ENCODE data around the gene ARHGAP24.
"Not testable (repeated sequence)": the region's sequence is repeated elsewhere in the genome, so short reads cannot be mapped to it uniquely, and the experiment has no call there.

The ARHGAP24 gene

GRCh38 chr4:85509882-85510631, 35.1 kb downstream of the ARHGAP24 start:
- no peak overlapping the region for H3K4me3 ChIP-seq (ENCODE audit: low read length)
- no peaks in the 10 kb centered on the region for H3K9me3 ChIP-seq (ENCODE audit: control insufficient read depth, low read length)
- no peak overlapping the region for H3K9ac ChIP-seq (ENCODE audit: low read length)
- H3K36me3 ChIP-seq (ENCODE audit: control insufficient read depth, insufficient read depth, low read length): no peaks in the 10 kb centered on the region
- no peaks in the 10 kb centered on the region for H3K27me3 ChIP-seq (ENCODE audit: control insufficient read depth, insufficient read depth, low read length)
- peaks cover 11% of the 10 kb centered on the region for H3K4me1 ChIP-seq (ENCODE audit: control insufficient read depth, insufficient read depth, low read length)

GRCh38 chr4:85510632-85510984, 35.7 kb downstream of the ARHGAP24 start:
- Histone ChIP-seq H3K4me3 (ENCODE audit: low read length) (no peak overlapping the region), H3K9ac (ENCODE audit: low read length) (no peak overlapping the region), H3K4me1 (ENCODE audit: control insufficient read depth, insufficient read depth, low read length) (peaks cover 11% of the 10 kb centered on the region), H3K36me3 (ENCODE audit: control insufficient read depth, insufficient read depth, low read length) (no peaks in the 10 kb centered on the region), H3K27me3 (ENCODE audit: control insufficient read depth, insufficient read depth, low read length) (no peaks in the 10 kb centered on the region), H3K9me3 (ENCODE audit: control insufficient read depth, low read length) (no peaks in the 10 kb centered on the region)

- H3K27me3 ChIP-seq (ENCODE audit: control insufficient read depth, insufficient read depth, low read length): no peaks in the 10 kb centered on the region
- H3K4me3 ChIP-seq (ENCODE audit: low read length): no peak overlapping the region
- H3K9ac ChIP-seq (ENCODE audit: low read length): no peak overlapping the region
- no peaks in the 10 kb centered on the region for H3K36me3 ChIP-seq (ENCODE audit: control insufficient read depth, insufficient read depth, low read length)
- no peaks in the 10 kb centered on the region for H3K9me3 ChIP-seq (ENCODE audit: control insufficient read depth, low read length)
- H3K4me1 ChIP-seq (ENCODE audit: control insufficient read depth, insufficient read depth, low read length): peaks cover 11% of the 10 kb centered on the region
These were observed 37.7 kb downstream of the ARHGAP24 start for GRCh38 chr4:85512446-85513205.

GRCh38 chr4:85514117-85514516, 39.2 kb downstream of the ARHGAP24 start:
- peaks cover 3% of the 10 kb centered on the region for H3K4me1 ChIP-seq (ENCODE audit: control insufficient read depth, insufficient read depth, low read length)
- H3K27me3 ChIP-seq (ENCODE audit: control insufficient read depth, insufficient read depth, low read length): no peaks in the 10 kb centered on the region
- H3K36me3 ChIP-seq (ENCODE audit: control insufficient read depth, insufficient read depth, low read length): no peaks in the 10 kb centered on the region
- H3K9me3 ChIP-seq (ENCODE audit: control insufficient read depth, low read length): no peaks in the 10 kb centered on the region
- peak overlapping the region; percentile 28 for H3K9ac ChIP-seq (ENCODE audit: low read length)
- H3K4me3 ChIP-seq (ENCODE audit: low read length): no peak overlapping the region

GRCh38 chr4:85514783-85515182, 39.8 kb downstream of the ARHGAP24 start:
- H3K27me3 ChIP-seq (ENCODE audit: control insufficient read depth, insufficient read depth, low read length): no peaks in the 10 kb centered on the region
- no peak overlapping the region for H3K4me3 ChIP-seq (ENCODE audit: low read length)
- no peaks in the 10 kb centered on the region for H3K9me3 ChIP-seq (ENCODE audit: control insufficient read depth, low read length)
- no peaks in the 10 kb centered on the region for H3K36me3 ChIP-seq (ENCODE audit: control insufficient read depth, insufficient read depth, low read length)
- peaks cover 3% of the 10 kb centered on the region for H3K4me1 ChIP-seq (ENCODE audit: control insufficient read depth, insufficient read depth, low read length)
- H3K9ac ChIP-seq (ENCODE audit: low read length): no peak overlapping the region

- H3K27me3 ChIP-seq (ENCODE audit: control insufficient read depth, insufficient read depth, low read length): no peaks in the 10 kb centered on the region
- H3K4me3 ChIP-seq (ENCODE audit: low read length): no peak overlapping the region
- no peaks in the 10 kb centered on the region for H3K9me3 ChIP-seq (ENCODE audit: control insufficient read depth, low read length)
- no peak overlapping the region for H3K9ac ChIP-seq (ENCODE audit: low read length)
- H3K4me1 ChIP-seq (ENCODE audit: control insufficient read depth, insufficient read depth, low read length): peaks cover 3% of the 10 kb centered on the region
- H3K36me3 ChIP-seq (ENCODE audit: control insufficient read depth, insufficient read depth, low read length): no peaks in the 10 kb centered on the region
These were observed 40.8 kb downstream of the ARHGAP24 start for GRCh38 chr4:85515701-85516100.

- H3K9ac ChIP-seq (ENCODE audit: low read length); H3K4me1 ChIP-seq (ENCODE audit: control insufficient read depth, insufficient read depth, low read length); H3K4me3 ChIP-seq (ENCODE audit: low read length); H3K27me3 ChIP-seq (ENCODE audit: control insufficient read depth, insufficient read depth, low read length); H3K36me3 ChIP-seq (ENCODE audit: control insufficient read depth, insufficient read depth, low read length); H3K9me3 ChIP-seq (ENCODE audit: control insufficient read depth, low read length): not testable (repeated sequence)
These were observed 43.6 kb downstream of the ARHGAP24 start for GRCh38 chr4:85518526-85518925.

- H3K4me1 ChIP-seq (ENCODE audit: control insufficient read depth, insufficient read depth, low read length): no peaks in the 10 kb centered on the region
- no peak overlapping the region for H3K4me3 ChIP-seq (ENCODE audit: low read length)
- no peak overlapping the region for H3K9ac ChIP-seq (ENCODE audit: low read length)
- H3K9me3 ChIP-seq (ENCODE audit: control insufficient read depth, low read length): no peaks in the 10 kb centered on the region
- H3K36me3 ChIP-seq (ENCODE audit: control insufficient read depth, insufficient read depth, low read length): no peaks in the 10 kb centered on the region
- no peaks in the 10 kb centered on the region for H3K27me3 ChIP-seq (ENCODE audit: control insufficient read depth, insufficient read depth, low read length)
These were observed 46.1 kb downstream of the ARHGAP24 start for GRCh38 chr4:85520765-85521749.

GRCh38 chr4:85522277-85522676, 47.3 kb downstream of the ARHGAP24 start:
- Histone ChIP-seq H3K27me3 (ENCODE audit: control insufficient read depth, insufficient read depth, low read length) (no peaks in the 10 kb centered on the region), H3K36me3 (ENCODE audit: control insufficient read depth, insufficient read depth, low read length) (no peaks in the 10 kb centered on the region), H3K4me1 (ENCODE audit: control insufficient read depth, insufficient read depth, low read length) (no peaks in the 10 kb centered on the region), H3K9me3 (ENCODE audit: control insufficient read depth, low read length) (no peaks in the 10 kb centered on the region), H3K9ac (ENCODE audit: low read length) (no peak overlapping the region), H3K4me3 (ENCODE audit: low read length) (no peak overlapping the region)

- Histone ChIP-seq H3K9ac (ENCODE audit: low read length) (no peak overlapping the region), H3K36me3 (ENCODE audit: control insufficient read depth, insufficient read depth, low read length) (no peaks in the 10 kb centered on the region), H3K4me1 (ENCODE audit: control insufficient read depth, insufficient read depth, low read length) (no peaks in the 10 kb centered on the region), H3K4me3 (ENCODE audit: low read length) (no peak overlapping the region), H3K27me3 (ENCODE audit: control insufficient read depth, insufficient read depth, low read length) (no peaks in the 10 kb centered on the region), H3K9me3 (ENCODE audit: control insufficient read depth, low read length) (no peaks in the 10 kb centered on the region)
These were observed 47.9 kb downstream of the ARHGAP24 start for GRCh38 chr4:85522836-85523235.

GRCh38 chr4:85527815-85528214, 52.9 kb downstream of the ARHGAP24 start:
- H3K27me3 ChIP-seq (ENCODE audit: control insufficient read depth, insufficient read depth, low read length): no peaks in the 10 kb centered on the region
- no peaks in the 10 kb centered on the region for H3K9me3 ChIP-seq (ENCODE audit: control insufficient read depth, low read length)
- no peak overlapping the region for H3K9ac ChIP-seq (ENCODE audit: low read length)
- no peaks in the 10 kb centered on the region for H3K4me1 ChIP-seq (ENCODE audit: control insufficient read depth, insufficient read depth, low read length)
- no peaks in the 10 kb centered on the region for H3K36me3 ChIP-seq (ENCODE audit: control insufficient read depth, insufficient read depth, low read length)
- H3K4me3 ChIP-seq (ENCODE audit: low read length): no peak overlapping the region
